GM21390 (cell line): Measurements from ENCODE around the gene HOXA9.

Experiments used
- ATAC-seq: cut with Tn5 transposase; IDR thresholded peaks from one replicate; pipeline ENCODE4 v1.9.1; 2021; ENCODE audit not compliant: unreplicated experiment

Gene HOXA9

DNA sequence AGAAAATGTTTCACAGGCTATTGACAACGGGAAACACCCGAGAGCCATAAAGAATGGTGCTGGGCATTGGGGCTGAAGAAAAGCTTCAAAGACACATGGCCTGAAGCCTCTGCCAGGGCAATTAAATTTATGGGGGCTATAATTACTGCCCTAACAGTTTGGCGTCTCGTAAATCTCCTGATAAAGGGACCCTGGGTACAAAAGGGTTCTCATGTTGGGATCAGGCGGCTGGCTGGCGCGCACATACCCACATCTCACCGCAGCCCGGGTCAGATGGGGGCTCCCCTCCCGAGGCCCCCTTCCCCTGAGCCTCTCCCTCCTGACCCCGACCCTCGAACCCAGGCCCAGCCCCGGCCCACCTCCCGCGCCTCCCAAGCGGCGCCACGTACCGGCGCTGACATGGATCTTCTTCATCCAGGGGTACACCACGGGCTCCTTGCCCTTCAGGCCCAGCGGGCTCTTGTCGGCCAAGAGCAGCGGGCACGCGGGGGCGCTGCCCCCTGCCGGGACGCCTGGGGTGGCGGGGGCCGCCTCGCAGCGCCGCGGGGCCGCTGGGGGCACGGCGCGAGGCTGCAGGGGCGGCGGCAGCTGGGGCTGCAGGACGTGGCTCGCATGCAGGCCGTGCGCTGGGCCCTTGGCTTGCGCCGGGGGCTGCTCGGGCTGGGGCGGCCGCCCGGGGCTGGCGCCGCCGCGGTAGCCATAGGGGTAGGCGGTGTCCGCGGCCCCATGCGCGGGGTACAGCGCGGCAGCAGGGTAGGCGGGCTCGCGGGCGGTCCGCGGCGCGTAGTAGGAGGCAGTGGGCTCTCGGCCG, 35.4 kb downstream of the HOXA9 start:
- no peak for ATAC-seq

DNA sequence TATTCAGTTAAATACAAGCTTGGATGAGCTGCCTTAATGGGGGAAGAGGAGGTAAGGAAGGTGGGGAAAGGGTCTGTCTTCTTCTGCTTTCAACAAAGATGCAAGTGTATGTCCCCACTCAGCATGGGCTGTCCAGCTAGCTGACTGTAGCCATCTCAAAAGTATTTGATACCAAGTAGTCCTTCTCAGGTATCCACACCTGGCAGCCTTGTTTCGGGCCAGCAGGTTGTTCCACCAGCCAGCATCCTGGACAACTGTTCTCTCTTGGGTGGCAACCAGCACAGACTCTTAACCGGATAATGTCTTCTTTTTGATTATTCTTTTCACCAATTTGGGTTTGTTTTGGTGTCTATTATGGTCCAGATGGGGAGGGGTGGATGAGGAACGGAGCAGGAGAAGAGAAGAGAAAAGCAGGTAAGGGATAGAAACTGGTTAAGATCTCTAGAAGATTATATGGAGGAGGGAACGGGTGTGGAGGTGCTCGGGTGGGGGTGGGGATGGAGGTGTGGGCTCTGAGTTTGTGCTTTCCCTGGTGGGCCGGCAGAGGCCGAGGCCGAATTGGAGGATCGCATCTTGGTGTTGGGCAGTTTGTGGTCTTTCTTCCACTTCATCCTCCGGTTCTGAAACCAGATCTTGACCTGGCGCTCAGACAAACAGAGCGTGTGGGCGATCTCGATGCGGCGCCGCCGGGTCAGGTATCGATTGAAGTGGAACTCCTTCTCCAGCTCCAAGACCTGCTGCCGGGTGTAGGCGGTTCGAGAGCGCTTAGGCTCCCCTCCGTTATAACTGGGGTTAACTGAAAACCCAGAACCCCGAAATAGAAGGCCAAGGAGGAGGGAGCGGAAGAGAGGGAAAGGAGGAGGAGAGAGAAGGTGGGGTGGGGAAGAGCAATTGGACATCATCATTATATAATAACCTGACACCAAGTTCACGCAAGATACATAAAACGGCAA, 36.3 kb downstream of the HOXA9 start:
- ATAC-seq = no peak

- no peak for ATAC-seq
Observed at GRCh38 chr7:27128034-27128433, 37.3 kb downstream of the HOXA9 start.

- ATAC-seq = no peak
Observed at GRCh38 chr7:27126596-27127327, 38.6 kb downstream of the HOXA9 start.

DNA sequence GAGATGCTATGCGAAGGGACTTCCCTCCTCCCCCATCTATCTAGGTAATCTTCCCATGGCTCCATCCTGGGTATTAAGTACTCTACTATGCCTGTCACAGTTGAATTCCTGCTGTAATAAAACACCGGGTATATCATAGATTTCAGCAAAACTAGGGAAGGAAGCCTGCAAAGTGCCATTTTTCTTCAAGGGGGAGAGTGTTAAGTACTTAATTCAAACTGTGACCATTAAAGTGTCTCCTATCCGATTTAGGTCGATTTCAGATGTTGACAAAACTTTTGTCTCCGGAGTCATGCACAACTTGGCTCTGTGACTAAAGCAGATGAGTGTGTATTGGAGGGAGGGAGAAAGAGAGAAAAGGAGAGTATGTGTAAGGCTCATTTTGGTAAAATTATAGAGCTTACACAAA, 39.3 kb downstream of the HOXA9 start:
- ATAC-seq = no peak

- no peak for ATAC-seq
Observed at GRCh38 chr7:27124902-27125689, 40.2 kb downstream of the HOXA9 start.

DNA sequence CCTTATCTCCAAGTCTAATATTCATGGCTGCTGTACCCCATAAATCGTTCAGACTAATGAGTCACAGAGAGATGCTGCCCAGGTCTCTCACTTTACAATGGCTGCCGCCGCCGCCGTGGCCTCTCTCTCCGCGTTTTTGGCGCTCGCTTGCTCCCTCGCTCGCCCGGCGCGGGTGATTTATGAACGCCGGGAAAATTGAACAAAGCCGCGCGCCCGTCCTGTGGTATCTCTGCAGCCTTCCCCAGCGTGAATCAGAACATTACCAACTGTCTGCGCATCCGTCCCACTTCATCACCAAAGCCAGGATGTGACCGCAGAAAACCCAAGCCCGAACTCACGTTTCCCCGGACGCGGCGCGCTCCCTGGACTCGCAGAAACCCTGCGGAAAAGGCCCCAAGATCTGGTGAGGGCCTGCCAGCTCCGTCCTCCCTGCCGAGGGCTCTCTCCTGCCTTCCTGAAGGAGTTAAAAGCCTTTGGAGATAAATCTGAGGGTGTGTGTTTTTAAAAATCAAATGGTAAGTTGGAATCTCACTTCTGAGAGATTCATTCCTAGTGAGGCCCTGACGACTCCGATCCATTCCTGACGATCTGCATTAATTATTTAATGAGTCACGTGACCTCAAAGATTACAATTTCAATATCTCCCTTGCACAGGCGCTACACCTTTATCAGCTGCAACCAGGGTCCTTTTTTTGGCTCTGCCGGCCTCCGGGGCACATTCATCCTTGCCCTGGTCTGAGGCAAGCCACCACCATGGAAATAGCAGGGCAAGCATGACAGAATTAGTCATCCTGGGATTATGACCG, 41.0 kb downstream of the HOXA9 start:
- ATAC-seq = no peak

- ATAC-seq = no peak
Observed at GRCh38 chr7:27123477-27124053, 41.8 kb downstream of the HOXA9 start.

- ATAC-seq = no peak
Observed at GRCh38 chr7:27123007-27123476, 42.3 kb downstream of the HOXA9 start.

DNA sequence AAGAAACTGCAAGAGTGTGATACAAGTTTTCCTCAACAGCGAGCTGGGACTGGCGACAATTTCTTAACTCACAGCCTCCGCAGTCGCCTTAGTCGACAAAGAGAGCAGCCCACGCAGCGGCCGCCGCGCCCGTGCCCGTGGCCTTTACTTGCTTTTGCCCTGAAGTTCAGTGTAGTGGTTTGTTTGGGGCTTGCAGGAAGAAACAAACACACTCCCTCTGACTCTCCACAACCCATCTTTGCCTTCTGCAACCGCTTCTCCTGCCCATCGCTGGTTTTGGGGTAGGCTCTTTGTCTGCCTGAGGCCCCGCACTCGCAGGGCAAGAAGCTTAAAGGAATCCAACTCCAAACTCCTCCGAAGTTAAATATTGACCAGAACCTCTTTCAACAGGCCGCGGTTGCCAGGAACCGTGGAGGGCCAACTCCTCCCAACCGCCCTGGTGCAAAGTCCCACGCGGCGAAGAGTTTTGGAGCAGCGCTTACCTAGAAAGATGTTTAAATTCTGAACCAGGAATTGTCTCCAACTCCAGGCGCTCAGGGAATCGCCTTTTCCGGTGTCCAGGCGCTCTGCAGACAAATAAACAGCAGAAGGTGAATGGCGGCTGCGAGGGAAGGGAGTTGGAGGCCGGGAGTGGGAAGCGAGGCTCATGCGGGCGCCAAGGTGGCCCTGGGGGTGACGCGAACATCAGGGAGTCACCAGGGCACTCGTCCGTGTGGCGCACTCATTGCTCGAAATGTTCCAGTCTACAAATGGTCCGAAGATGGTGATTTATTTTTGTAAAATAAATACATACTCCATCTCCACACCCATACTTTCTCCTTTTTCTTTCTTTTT, 43.0 kb downstream of the HOXA9 start:
- ATAC-seq = no peak

- no peak for ATAC-seq
Observed at GRCh38 chr7:27121684-27122076, 43.7 kb downstream of the HOXA9 start.

DNA sequence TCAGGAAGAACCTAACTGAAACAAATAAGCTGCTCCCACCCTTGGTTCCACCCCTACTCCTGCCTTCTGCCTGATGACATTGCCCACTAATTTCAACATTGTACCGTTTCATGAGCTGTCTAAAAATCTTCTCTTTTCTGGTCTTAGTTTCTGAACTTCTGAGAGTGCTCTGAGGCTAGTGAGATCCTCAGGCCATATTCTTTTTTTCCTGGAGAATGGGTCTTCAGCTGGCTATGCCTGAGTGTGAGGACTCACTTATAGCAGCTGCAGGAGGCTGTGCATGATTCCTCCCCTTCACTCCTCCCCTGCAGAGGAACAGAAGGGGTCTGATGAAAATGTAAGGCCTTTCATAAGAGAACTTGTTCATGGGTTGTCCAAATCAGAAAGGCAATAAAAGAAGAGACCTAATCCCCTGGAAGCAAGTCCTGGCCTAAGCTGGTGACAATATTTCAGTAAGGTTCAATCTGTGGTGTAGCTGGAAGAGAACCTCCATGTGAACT, 45.9 kb downstream of the HOXA9 start:
- no peak for ATAC-seq

DNA sequence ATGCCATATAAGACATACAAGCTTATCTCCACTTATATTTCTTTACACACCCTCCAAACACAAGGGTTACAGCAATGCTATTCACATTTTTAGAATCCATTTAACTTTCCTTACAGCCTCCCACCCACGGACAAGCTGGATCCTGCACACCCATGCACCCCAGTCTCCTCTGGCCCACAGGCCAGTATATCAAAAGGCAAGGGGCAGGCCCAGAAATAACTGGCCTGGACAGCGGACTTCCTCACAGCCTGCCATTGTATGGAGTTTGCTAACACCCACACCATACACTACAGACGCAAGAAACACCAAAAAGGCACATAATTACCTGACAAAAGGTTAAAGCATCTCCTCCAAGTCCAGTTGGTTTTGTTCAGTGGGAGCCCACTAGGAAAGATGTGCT, 46.8 kb downstream of the HOXA9 start:
- no peak for ATAC-seq

DNA sequence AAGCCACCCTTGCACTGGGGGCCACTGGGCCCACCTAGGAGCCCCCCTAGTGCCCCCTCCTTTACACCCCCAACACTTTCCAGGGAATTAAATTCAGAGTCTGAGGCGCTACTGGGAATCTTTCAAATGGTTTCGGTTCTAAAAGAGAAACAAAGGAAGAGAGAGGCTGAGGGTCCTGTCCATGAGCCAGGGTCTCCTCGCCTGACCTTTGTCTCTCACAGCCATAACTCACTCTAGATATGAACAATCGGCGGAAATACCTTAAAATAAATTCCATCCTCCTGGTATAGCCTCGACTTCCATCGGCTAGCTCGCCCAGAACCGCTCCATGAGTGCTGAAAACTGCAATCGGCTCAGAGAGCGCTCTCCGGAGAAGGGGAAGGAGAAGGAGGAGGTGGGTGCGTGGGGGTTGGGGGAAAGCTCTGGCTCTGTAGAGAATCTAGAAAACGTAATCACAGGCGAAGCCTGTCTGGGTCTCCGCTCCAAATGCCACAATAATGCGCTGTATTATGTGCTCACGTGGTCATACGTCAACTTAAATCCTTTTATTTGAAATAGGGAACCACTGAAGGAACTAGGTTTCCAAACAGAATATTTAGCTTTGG, 47.3 kb downstream of the HOXA9 start:
- ATAC-seq = no peak

DNA sequence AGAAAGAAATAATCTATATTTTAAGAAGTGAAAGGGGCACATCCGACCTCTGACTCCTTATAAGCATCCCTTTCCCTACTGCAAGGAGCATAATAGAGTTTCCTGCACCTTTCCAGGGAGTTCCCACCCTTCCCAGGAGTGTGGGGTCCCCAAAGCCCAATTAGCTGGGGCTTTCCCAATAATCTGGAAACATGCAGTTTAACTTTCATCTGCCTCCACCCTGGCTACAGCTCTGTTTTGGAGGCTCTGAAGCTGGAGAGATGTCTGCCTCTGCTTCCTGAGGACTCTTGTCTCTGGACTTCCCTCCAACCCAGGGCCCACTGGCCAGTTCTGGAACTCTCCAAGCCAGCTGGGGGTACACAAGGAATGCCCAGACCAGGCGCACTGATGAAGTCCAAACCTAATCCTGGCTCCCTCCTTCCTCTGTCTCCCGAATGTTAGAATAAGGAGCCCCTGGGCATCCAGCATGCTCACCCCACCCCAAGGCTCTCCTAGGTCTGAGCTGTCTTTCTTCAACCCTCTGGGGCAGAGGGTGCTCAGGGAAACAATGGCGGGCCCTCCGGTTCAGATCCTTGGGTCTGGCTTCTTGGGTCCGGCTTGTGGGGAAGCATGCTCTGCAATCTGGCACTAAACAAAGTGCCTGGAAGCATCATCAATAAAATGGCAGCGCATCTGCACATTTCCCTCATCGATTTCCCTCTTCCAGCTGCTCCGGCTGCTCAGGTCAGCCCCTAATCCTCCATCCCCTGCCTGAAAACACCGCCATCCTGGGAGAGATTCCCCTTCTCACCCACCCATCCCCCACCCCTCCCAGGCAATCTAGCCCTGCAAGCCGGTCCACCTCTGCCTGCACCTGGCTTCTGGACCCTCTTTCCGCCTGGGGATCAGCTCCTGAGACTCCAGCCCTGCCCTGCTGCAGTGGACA, 48.1 kb downstream of the HOXA9 start:
- ATAC-seq = no peak

DNA sequence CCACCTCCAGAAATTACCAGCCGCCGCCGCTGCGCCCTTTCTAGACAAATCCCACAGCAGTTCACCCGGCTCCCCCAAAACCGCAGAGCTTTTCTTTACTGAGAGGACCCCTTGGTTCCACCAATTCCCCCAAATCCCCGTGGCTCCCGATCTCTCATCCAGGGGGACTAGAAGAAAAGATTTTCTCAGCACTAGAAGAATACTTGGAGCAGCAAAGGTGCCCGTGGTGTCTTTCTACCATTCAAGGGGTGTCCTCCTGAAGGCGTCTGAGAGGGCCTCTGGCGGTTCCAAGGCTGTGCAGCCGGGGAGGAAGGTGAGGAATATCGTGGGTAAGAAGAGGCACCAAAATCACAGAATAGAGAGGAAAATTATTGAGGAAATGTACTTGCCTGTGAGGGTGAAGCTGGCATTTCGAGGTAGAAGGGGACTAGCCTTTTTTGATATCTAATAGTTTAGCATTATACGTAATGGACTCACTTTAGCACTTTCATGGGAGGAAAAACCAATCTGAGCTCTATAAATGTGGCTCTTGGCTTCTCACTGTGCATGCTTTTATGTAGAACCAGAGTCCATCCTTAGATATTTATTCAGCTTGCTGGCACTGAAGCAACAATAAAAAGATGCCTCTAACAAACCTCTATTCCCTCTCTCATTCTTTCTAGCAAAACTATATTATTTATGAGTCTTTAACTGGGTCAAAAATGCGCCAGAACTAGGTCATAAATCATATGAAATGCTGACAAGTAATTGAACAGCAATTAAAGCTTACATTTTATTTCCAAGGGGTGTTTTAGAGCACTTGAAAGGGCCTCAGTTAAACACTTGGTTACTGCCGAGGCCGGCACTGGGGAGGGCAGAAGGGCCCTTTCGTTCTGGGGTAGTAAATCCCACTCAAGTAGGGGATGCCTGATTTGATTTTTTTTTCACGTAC, 49.0 kb downstream of the HOXA9 start:
- ATAC-seq = no peak
